AG08396 (cell line): Measurements from ENCODE around the gene NSUN6.

ENCODE experiments used
- DNase-seq: peaks from one replicate; pipeline ENCODE4 v3.0.0; 2012; ENCODE audit warnings: low spot score, mixed read lengths

NSUN6 gene

DNA sequence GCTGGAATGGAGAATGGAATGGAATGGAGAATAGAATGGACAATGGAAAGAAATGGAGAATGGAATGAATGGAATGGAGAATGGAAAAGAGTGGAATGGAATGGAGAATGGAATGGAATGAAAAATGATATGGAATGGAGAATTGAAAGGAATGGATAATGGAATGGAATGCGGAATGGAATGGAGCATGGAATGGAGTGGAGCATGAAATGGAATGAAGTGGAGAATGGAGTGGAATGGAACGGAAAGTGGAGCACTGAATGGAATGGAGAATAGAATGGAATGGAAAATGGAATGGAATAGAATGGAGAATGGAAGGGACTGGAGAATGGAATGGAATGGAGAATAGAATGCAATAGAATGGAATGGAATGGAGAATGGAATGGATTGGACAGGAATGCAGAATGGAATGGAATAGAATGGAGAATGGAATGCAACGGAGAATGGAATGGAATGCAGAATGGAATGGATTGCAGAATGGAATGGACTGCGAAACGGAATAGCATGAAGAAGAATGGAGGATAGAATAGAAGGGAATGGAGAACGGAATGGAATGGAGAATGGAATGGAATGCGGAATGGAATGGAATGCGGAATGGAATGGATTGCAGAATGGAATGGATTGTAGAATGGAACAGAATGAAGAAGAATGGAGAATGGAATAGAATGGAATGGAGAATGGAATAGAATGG is 89.4 kb downstream of the NSUN6 start:
- DNase-seq, result no peak

DNA sequence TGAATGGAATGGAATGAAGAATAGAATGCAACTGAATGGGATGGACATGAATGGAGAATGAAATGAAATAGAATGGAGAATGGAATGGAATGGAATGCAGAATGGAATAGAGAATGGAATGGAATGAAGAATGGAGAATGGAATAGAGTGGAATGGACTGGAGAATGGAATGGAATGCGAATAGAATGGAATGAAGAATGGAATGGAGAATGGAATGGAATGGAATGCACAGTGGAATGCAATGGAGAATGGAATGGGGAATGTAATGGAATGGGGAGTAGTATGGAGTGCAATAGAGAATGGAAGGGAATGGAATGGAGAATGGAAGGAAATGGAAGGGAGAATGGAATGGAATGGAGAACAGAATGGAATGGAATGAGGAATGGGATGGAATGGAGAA is 93.4 kb downstream of the NSUN6 start:
- no peak for DNase-seq

DNA sequence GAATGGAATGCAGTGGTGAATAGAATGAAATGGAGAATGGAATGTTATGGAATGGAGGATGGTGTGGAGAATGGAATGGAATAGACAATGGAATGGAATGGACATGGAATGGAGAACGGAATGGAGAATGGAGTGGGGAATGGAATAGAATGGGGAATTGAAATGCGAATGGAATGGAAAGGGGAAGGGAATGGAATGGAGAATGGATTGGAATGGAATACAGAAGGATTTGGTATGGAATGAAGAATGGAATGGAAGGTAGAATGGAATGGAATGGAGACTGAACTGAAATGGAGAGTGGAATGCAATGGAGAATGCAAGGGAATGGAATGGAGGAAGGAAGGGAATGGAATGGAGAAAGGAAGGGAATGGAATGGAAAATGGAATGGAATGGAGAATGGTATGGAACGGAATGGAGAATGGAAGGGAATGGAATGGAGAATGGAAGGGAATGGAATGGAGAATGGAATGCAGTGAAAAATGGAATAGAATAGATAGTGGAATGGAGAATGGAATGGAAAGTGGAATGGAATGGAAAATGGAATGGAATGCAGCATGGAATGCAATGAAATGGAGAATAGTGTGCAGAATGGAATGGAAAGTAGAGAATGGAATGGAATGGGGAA is 94.8 kb downstream of the NSUN6 start:
- DNase-seq, result no peak

DNA sequence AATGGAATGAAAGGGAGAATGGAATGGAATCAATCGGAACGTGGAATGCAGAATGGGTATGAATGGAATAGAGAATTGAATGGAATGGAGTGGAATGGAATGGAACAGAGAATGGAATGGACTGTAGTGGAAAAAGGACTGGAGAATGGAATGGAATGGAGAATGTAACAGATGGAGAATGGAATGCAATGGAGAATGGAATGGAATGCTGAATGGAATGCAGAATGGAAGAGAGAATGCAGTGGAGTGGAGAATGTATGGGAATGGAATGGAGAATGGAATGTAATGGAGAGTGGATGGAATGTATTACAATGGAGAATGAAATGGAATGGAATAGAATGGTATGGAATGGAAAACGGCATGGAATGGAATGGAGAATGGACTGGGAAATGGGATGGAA is 96.9 kb downstream of the NSUN6 start:
- DNase-seq, result no peak

DNA sequence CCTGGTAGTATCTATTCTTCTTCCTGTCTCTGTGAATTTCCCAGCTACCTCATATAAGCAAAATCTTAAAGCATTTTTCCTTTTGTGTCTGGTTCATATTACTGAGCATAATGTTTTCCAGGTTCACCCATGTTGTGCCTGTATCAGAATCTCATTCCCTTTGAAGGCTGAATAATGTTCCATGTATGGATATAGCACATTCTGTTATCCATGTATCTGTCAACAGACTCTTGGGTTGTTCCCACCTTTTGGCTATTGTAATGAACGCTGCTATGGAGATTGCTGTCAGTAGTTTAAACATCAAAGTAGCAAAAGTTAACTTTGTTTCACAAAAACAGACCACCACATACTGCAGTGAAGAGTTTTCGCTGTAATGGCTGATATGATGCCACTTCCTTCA is 99.9 kb downstream of the NSUN6 start:
- DNase-seq, result no peak

DNA sequence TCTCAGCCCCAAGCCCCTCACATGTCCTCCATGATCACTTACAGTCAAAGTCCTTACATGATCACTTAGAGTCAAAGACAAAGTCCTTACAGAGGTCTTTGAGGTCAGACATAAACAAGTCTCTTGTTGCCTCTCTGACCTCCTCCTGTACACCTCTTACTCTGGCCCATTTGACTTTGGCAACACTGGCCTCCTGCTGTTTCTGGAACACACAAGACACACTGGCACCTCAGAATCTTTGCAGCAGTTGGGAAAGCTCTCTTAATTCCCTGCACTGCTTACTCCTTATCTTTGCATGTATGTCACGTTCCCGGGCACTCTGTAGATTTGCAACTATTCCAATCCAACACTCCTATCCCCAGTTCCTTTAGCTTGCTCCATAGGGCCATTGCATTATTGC is 102.3 kb downstream of the NSUN6 start:
- DNase-seq, result no peak

DNA sequence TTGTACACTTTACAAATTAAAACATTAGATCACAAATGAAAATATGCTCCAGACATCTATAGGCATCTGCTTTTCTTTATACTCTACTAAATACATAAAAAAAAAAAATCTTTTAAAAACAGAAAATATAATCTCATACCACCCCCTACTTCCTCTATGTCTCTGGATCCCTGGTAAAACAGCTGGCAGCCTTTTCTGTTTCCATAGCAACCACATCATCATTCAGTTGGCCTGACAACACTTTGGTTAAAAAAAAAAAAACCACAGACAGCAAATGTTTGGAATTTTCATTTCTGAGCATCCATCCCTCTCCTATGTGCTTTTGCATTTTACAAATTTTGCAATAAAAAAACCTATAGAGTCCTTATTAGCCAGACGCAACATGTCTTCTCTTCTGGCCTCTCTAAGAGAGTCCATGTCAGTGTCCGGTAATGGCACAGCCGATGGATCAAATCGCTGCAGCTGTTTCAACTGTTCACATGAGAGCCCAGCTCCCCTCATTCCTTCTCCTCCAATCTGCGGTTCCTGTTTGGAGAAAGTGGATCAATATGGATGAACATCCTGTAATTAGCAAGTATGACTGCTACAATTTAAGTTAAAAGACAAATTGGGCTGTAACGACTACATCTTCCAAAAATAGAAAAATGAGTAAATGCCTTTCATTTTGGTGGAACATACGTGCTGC is 105.6 kb downstream of the NSUN6 start:
- DNase-seq, result peak; percentile 4

DNA sequence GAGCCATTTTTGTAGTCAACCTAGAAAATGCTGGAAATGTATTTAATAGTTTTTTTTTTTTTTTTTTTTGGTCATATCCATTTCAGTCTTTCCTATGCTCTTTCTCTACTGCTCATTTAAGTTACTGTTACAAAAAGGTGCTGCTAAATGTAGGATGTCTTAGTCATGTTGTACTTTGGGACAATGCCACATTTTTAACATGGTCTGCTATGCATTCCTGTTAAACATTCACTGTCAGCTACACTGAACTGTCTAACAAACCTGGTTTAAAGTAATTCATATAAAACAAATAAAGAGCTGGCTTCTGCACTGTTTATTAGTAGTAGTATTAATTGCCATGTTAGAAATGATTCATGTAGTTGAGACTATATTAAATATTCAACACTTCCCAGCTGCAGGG is 108.6 kb downstream of the NSUN6 start:
- DNase-seq, result peak; percentile 4

DNA sequence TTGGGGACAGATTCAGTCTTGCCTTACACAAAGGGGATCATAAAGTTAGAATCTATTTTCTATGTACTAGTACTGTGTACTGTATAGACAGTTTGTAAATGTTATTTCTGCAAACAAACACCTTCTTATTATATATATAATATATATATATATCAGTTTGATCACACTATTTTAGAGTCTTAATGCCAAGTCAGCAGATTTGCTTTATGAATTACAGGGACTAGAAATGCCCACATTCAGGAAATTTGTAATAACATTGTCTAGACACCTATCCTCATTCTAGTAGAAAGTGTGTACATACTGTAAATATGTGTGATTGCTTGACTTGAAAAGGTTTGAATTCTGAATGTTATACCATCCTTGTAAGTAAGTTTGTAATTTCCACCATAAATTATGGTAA is 111.2 kb downstream of the NSUN6 start:
- DNase-seq, result no peak

DNA sequence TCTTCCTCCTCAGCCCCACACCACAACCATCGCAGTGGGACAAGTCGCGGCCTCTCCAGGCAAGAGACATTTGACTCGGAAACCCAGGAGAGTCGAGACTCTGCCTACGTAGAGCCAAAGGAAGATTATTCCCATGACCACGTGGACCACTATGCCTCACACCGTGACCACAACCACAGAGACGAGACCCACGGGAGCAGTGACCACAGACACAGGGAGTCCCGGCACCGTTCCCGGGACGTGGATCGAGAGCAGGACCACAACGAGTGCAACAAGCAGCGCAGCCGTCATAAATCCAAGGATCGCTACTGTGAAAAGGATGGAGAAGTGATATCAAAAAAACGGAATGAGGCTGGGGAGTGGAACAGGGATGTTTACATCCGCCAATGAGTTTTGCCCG is 112.1 kb downstream of the NSUN6 start:
- no peak for DNase-seq

DNA sequence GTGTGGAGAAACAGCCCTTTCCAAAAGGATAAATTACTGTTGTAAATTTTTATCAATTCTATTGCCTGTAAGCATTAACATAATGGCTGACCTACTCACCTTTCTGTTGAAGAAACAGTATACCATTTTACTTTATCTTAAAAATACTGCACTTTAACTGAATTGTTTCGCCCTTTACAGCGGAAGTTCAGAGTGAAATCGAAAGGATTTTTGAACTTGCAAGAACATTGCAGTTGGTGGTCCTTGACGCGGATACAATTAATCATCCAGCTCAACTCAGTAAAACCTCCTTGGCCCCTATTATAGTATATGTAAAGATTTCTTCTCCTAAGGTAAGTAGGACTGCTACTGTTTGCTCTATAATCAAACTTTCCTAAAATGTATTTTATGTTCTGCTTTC is 117.5 kb downstream of the NSUN6 start:
- no peak for DNase-seq

DNA sequence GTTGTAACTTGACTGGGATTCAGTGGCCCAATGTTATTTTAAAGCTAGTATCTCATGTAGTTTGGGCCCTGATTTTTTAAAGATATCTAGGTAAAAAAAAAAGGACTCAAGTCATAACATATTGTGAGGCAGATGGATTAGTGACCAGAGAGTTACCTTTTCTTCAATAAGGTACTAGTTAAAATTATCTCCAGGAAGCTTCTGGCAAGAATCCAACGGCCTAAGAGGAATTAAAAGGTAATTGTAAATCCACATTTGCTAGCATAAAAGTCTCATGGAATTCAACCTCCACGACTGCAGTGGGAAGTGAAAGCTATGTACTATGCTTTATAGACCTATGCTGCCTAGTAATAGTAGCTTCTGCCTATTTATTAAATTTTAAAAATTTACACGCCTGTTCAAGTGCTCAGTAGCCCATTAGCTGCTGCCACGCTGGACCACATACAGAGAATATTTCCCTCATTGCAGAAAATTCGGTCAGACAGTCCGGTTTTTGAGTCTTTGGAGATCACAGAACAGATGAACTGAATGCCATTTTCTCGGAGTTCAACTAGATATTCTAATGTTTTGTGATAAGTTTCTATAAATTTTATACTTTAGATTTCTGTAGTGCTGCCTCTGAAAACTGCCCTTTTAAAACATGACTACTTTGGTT is 118.4 kb downstream of the NSUN6 start:
- no peak for DNase-seq

DNA sequence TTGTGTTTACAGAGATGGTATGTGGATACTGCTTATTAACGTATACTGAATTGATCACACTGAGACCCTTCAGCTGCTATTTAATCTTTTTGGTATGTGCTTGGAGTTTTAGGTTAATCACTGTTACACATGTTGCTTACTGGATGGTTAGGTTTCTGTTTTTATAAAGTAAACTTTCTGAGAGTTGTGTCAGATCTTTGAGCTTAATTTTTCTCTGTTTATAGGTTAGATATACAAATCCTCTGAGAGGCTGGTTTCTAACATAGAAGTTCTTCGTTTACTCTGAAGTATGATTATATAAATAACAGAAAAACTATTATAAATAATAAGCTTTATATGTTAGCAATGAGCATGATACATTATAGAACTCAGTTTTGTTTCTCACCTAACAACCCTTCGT is 123.1 kb downstream of the NSUN6 start:
- DNase-seq, result no peak

DNA sequence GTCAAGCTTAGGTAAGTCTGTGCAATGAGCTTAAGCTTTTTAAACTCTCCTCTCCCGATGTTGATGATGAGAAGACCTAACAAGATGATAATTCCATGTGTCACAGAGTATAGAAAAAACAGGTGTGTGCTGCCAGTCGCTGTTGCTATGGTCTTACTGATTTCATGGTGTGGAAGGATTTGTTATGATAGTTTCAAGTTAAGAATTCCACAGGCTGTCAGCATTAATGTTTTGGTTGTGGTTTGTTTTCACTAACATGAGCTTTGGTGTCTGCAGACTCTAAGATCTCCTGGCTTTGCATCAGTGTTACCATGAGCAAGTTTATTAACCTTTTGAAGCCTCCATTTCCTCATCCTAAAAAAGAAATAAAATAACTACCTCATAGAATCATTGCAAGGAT is 123.7 kb downstream of the NSUN6 start:
- DNase-seq, result peak; percentile 4

DNA sequence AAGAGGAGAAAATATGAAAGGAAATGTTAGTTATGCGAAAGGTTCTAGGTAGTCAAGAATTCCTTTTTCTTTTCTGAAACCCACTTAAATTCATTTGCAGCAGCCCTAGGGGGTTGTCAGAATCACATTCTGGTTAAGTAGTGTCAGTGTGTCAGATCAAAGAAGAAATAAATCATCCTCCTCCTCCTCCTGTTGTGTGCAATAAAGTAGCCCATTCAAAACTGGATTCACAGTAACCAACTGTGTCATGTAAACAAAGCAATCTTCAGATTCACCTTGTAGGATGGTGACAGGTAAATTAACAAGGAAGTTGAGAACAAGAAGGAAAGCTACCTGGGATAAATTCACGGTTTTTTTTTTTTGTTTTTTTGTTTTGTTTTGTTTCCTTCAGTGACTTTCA is 127.5 kb downstream of the NSUN6 start:
- no peak for DNase-seq

DNA sequence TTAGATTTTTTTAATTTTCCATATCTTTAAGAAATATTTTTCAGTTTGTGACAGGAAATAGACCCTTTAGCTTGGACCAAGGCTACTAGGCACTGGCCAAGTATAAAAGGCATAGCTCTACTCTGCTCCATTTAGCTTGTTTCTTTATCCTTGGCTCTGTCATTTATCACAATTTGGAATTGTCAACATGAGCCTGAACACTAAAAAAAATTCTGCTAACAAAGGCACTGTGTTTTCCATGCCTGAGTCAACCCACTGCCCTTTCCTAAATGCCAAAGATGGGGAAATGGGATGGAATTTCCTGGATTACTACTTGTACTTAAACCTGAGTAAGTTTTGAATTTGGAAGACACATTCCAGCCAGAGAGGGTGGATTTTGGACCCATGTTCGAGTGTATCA is 128.4 kb downstream of the NSUN6 start:
- no peak for DNase-seq

DNA sequence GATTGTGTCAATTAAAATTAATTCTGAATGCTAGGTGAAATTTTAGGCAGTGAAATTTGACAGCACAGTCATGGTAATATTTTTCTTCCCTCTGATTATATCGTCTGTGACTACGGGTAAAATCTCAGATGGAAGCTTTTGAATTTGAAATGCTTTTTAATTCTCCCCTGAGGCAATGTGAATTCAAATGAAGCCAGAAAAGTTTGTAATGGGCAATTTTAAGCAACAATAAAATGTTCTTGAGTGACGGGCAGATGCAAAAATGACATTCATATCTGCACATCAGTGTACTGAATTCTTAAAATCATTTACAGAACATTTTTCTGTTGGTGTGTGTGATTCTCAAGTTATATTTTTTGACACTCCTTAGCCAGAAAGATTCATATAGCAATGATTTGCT is 134.5 kb downstream of the NSUN6 start:
- DNase-seq, result no peak

DNA sequence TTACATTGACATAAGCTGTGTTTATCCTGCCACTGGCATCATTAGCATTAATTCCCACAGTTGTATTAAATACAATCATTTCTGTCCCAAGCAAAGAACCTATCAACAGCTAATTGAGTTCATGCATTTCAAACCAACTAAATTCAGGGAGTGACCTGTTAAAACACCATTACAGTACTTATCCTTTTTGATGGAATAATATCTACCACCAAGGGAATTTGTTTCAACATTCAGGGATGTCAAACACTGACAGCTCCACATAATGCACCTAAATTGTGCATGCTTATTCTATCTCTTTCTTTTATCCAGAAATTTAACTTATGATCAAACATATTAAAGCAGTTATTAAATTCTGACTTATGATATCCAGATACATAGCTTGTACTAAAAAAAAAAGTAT is 136.8 kb downstream of the NSUN6 start:
- no peak for DNase-seq

DNA sequence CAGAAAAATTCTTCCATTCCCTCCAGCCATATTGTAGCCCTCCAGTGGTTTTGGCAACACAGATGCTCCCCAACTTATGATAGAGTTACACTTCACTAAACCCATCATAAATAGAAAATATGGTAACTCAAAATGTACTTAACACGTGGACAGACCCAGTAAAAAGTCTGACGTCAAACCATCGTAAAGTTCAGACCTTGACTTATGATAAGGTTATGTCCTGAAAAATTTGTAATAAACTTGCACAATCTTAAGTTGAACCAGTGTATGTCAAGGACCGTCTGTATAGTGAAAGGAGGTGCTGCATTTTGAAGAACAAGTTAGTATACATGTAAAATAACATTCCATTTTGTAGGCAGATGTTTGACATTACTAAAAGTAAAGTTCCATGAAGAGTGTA is 142.8 kb downstream of the NSUN6 start:
- no peak for DNase-seq

DNA sequence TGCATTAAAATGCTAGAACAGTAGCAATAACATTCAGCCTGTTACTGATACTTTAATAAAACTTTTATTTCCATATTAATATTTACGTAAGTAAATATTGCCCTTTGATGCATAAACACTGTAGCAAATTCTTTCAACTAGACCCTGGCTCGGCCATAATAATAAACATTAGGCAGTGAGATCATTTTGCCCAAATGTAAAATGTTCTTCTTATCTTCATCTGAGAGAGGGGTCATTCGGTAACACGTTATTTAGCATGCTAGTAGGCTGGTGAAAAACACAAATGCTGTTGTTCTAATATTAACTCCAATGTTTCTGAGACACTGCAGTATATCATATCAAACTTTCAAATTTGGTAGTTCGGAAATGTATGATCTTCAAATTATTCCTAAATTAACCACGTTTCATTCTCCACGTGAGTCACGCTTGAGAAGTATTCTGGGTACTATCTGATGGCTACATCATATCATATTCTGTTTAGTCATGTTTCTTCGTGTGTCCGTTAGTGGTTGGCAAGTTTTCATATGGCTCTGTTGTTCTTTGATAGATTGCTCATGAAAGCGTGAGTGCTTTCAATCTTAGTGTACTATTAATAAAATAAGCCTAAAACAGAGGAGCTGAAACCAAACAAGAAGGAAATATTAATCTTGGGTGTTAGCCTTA is 145.8 kb downstream of the NSUN6 start:
- DNase-seq, result peak; percentile 26

DNA sequence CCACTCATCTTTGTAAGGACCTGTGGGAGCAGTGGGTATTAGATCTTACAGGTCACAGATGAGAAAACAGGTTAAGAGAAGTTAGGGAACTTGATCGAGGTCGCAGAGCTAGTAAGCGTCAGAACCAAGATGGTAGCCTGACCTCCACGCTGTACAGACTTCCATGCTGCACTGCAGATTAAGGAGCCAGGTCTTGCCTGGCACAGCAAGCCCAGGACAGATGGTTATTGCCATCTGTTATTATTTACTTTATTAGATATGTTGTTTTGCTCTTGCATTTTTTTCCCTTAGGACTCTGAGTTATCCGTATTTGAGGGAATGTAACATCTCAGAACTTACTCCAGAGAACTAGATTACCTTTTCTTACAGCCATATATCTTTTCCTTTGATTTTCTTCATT is 147.2 kb downstream of the NSUN6 start:
- no peak for DNase-seq

DNA sequence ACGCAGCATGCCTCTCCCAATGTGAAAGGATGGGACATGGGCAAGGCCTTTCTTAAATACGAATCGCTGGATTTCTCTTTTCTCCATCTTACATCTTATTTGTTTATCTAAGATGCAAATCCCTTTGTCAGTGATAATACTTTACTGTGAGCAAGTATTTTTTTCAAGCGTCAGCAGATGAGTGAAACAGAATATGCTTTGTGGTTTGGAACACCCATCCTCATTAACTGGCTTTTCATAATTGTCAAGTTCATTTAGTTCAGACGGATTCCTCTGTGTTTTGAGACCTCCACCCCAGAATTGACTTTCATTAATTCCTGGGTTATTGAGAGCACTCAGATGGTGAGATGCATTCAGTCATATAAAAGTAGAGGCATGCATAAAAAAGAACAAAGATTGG is 149.8 kb downstream of the NSUN6 start:
- DNase-seq, result no peak

DNA sequence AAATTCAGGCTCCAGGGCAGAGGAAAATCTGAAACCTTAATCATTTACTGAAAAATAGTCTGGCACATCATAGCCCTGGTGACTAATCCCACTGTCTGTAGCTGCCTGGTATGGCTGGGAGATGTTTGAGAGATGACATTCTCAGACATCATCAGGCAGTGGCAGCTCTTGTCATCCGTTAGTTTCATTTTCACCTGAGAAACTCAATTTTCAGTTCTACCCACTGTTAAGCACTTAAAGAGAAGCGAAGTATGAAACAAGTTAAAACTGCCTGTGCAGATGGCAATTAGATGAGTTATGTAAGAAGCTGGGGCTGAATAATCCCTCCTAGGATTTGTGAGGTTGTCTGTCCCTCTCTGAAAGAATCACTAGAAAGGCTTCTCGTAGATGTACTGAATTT is 150.2 kb downstream of the NSUN6 start:
- DNase-seq, result peak; percentile 44
